ENCODE measurements around the gene LPAR2. TPM values are rescaled to one million over a fixed set of nuclear protein-coding genes. Genes with fewer than 3 reads are reported as not detected.

LPAR2 gene
- total and polyA plus RNA-seq, 2 of the 13 experiments (the other 11 are each of a cell fraction or from before 2014, with no cell fraction given), result 0.86 to 3.6 TPM

GRCh38 chr19:19663256-19664120 lies 35.5 kb upstream of the LPAR2 start, which contains the start of gene ATP13A1 (continued):
- 0 out of 2 replicates have a peak, but pooled peaks have one; percentile 20 for TF ChIP-seq ZNF142 (CRISPR knock-in tag; IDR thresholded peaks at IDR 0.05)
- no peak for TF ChIP-seq CBX5 (CRISPR knock-in tag; IDR thresholded peaks at IDR 0.05; ENCODE audit: borderline replicate concordance)
- peak; percentile 33; the same call in 1 of the 2 replicates for TF ChIP-seq EED (CRISPR knock-in tag; IDR thresholded peaks at IDR 0.05)
- peak; percentile 68; the same call in 1 of the 2 replicates for TF ChIP-seq KDM2A (CRISPR knock-in tag; IDR thresholded peaks at IDR 0.05; ENCODE audit: borderline replicate concordance, low read depth)
- 0 out of 2 replicates have a peak, but pooled peaks have one; percentile 57 for TF ChIP-seq ZZZ3 (CRISPR knock-in tag; IDR thresholded peaks at IDR 0.05; ENCODE audit: borderline replicate concordance)
- peak; percentile 76; the same call in 1 of the 2 replicates for TF ChIP-seq ZBTB2 (CRISPR knock-in tag; IDR thresholded peaks at IDR 0.05; ENCODE audit: low read depth)
- TF ChIP-seq NONO (IDR thresholded peaks at IDR 0.05), result no peak
- TF ChIP-seq NONO (CRISPR knock-in tag; conservative IDR thresholded peaks at IDR 0.05), result peak; percentile 32; the same call in 1 of the 2 replicates
- TF ChIP-seq KDM4B (CRISPR knock-in tag; IDR thresholded peaks at IDR 0.05), result 0 out of 2 replicates have a peak, but pooled peaks have one; percentile 21
- TF ChIP-seq ZNF883 (CRISPR knock-in tag; IDR thresholded peaks at IDR 0.05; ENCODE audit: not compliant biosample characterization), result peak; percentile 39
- no peak for TF ChIP-seq AHDC1 (CRISPR knock-in tag; IDR thresholded peaks at IDR 0.05; ENCODE audit: borderline replicate concordance)
- no peak for TF ChIP-seq HNF4G (IDR thresholded peaks at IDR 0.05; ENCODE audit: borderline replicate concordance, low read depth, low read length)
- peak; percentile 15; the same call in 1 of the 2 replicates for TF ChIP-seq HNF4G (CRISPR knock-in tag; IDR thresholded peaks at IDR 0.05; ENCODE audit: borderline replicate concordance, low read depth)
- peak; percentile 24; the same call in 1 of the 2 replicates for TF ChIP-seq ZNF776 (CRISPR knock-in tag; IDR thresholded peaks at IDR 0.05)
- peak; percentile 87 for TF ChIP-seq POLR2G (IDR thresholded peaks at IDR 0.05; ENCODE audit: low read depth, low read length)

Data from HepG2 (cell line).